ENCODE measurements around the gene RTCA. TPM values are rescaled to one million over a fixed set of nuclear protein-coding genes. Genes with fewer than 3 reads are reported as not detected.
"Not testable (repeated sequence)": the region's sequence is repeated elsewhere in the genome, so short reads cannot be mapped to it uniquely, and the experiment has no call there.

RTCA gene
- total RNA-seq, 1 donor from 2014 or later: 69.7 TPM

GRCh38 chr1:100322436-100323211 is 56.6 kb downstream of the RTCA start:
- Histone ChIP-seq H3K9me3 (ENCODE audit: low read depth) (no peaks in the 10 kb centered on the region), H3K4me2 (no peak overlapping the region), H3K79me2 (ENCODE audit: low read depth) (no peaks in the 10 kb centered on the region), H2AFZ (replicated peaks) (no peak overlapping the region), H3K27ac (no peak overlapping the region), H3K27me3 (no peaks in the 10 kb centered on the region), H3K4me1 (no peaks in the 10 kb centered on the region), H3K4me3 (no peak overlapping the region), H3F3A (ENCODE audit: low read depth) (no peaks in the 10 kb centered on the region), H3K9ac (no peak overlapping the region), H4K20me1 (ENCODE audit: low read depth) (no peaks in the 10 kb centered on the region), H3K36me3 (no peaks in the 10 kb centered on the region)
- Mint-ChIP-seq H3K27ac (no peak overlapping the region), H3K27me3 (ENCODE audit: insufficient read depth, low read depth) (no peaks in the 10 kb centered on the region), H3K4me3 (no peak overlapping the region), H3K36me3 (no peaks in the 10 kb centered on the region), H3K4me1 (peaks cover 3% of the 10 kb centered on the region), H3K9me3 (no peaks in the 10 kb centered on the region)
- DNase-seq (ENCODE audit: low spot score): no peak
- no peak for TF ChIP-seq EZH2phosphoT487 (IDR thresholded peaks at IDR 0.05)
- TF ChIP-seq EZH2 (IDR thresholded peaks at IDR 0.05): no peak
- TF ChIP-seq CTCF (IDR thresholded peaks at IDR 0.05): no peak

- H3K36me3 Mint-ChIP-seq: no peaks in the 10 kb centered on the region
- H3K4me3 Mint-ChIP-seq: no peak overlapping the region
- Histone ChIP-seq H3K4me1 (no peaks in the 10 kb centered on the region), H3F3A (ENCODE audit: low read depth) (no peaks in the 10 kb centered on the region), H3K4me3 (no peak overlapping the region), H4K20me1 (ENCODE audit: low read depth) (no peaks in the 10 kb centered on the region), H3K27me3 (no peaks in the 10 kb centered on the region), H3K27ac (no peak overlapping the region), H3K9ac (no peak overlapping the region), H3K79me2 (ENCODE audit: low read depth) (no peaks in the 10 kb centered on the region), H3K9me3 (ENCODE audit: low read depth) (no peaks in the 10 kb centered on the region), H2AFZ (replicated peaks) (no peak overlapping the region), H3K4me2 (no peak overlapping the region), H3K36me3 (no peaks in the 10 kb centered on the region)
- H3K27me3 Mint-ChIP-seq (ENCODE audit: insufficient read depth, low read depth): no peaks in the 10 kb centered on the region
- TF ChIP-seq EZH2phosphoT487 (IDR thresholded peaks at IDR 0.05): no peak
- TF ChIP-seq CTCF (IDR thresholded peaks at IDR 0.05): no peak
- no peak for TF ChIP-seq EZH2 (IDR thresholded peaks at IDR 0.05)
- H3K9me3 Mint-ChIP-seq: no peaks in the 10 kb centered on the region
- DNase-seq (ENCODE audit: low spot score): no peak
- H3K27ac Mint-ChIP-seq: no peak overlapping the region
- H3K4me1 Mint-ChIP-seq: peaks cover 3% of the 10 kb centered on the region
Measured at GRCh38 chr1:100323419-100324106, 57.5 kb downstream of the RTCA start.

GRCh38 chr1:100325415-100326324 is 59.7 kb downstream of the RTCA start:
- Histone ChIP-seq H3K9ac (no peak overlapping the region), H3F3A (ENCODE audit: low read depth) (no peaks in the 10 kb centered on the region), H3K27me3 (no peaks in the 10 kb centered on the region), H3K4me1 (no peaks in the 10 kb centered on the region), H3K4me2 (no peak overlapping the region), H3K79me2 (ENCODE audit: low read depth) (no peaks in the 10 kb centered on the region), H2AFZ (replicated peaks) (peak overlapping the region; percentile 65), H3K9me3 (ENCODE audit: low read depth) (no peaks in the 10 kb centered on the region), H3K36me3 (no peaks in the 10 kb centered on the region), H4K20me1 (ENCODE audit: low read depth) (no peaks in the 10 kb centered on the region), H3K4me3 (no peak overlapping the region), H3K27ac (no peak overlapping the region)
- no peak overlapping the region for H3K27ac Mint-ChIP-seq
- no peaks in the 10 kb centered on the region for H3K27me3 Mint-ChIP-seq (ENCODE audit: insufficient read depth, low read depth)
- DNase-seq (ENCODE audit: low spot score): no peak
- H3K36me3 Mint-ChIP-seq: no peaks in the 10 kb centered on the region
- H3K9me3 Mint-ChIP-seq: no peaks in the 10 kb centered on the region
- peaks cover 2% of the 10 kb centered on the region for H3K4me1 Mint-ChIP-seq
- no peak for TF ChIP-seq EZH2 (IDR thresholded peaks at IDR 0.05)
- TF ChIP-seq CTCF (IDR thresholded peaks at IDR 0.05): no peak
- no peak for TF ChIP-seq EZH2phosphoT487 (IDR thresholded peaks at IDR 0.05)
- no peak overlapping the region for H3K4me3 Mint-ChIP-seq

- H3K27me3 ChIP-seq; H3K27ac ChIP-seq; H3K4me3 Mint-ChIP-seq; H2AFZ ChIP-seq (replicated peaks); H4K20me1 ChIP-seq (ENCODE audit: low read depth); H3K27ac Mint-ChIP-seq; H3K9ac ChIP-seq; H3F3A ChIP-seq (ENCODE audit: low read depth); H3K36me3 ChIP-seq; H3K4me1 ChIP-seq; DNase-seq (ENCODE audit: low spot score); H3K9me3 ChIP-seq (ENCODE audit: low read depth); H3K36me3 Mint-ChIP-seq; H3K4me2 ChIP-seq; H3K9me3 Mint-ChIP-seq; H3K4me1 Mint-ChIP-seq; H3K27me3 Mint-ChIP-seq (ENCODE audit: insufficient read depth, low read depth); H3K4me3 ChIP-seq; H3K79me2 ChIP-seq (ENCODE audit: low read depth): not testable (repeated sequence)
Measured at GRCh38 chr1:100326325-100326670, 60.3 kb downstream of the RTCA start.

Data from neural progenitor cell (in vitro differentiated cells).